Tibial artery (tissue), 4 donors: ENCODE measurements around the gene KCNE2.
"Not testable (repeated sequence)": the region's sequence is repeated elsewhere in the genome, so short reads cannot be mapped to it uniquely, and the experiment has no call there.

Experiments used
- DNase-seq, 2 donors: peaks; one replicate each; pipeline ENCODE4 v3.0.0-alpha.2; 2019
- H3K27ac ChIP-seq, 2 donors: fragments of 200-600 bp; sonication (generic) in 1 of 2; 1 replicate in 1 of 2; 2 replicates in 1 of 2; pipeline ENCODE4 v1.5.1; 2018 to 2019; ENCODE audit warnings: mild to moderate bottlenecking in 1 of 2
- H3K27me3 ChIP-seq, 2 donors: fragments of 200-600 bp; sonication (generic) in 1 of 2; one replicate each; pipeline versions ENCODE4 v1.5.1 to v1.6.0; 2016 to 2019
- H3K36me3 ChIP-seq, 3 donors: fragments of 200-600 bp; sonication (generic) in 2 of 3; one replicate each; pipeline ENCODE4 v1.5.1; 2016 to 2019; ENCODE audit warnings: mild to moderate bottlenecking in 2 of 3
- H3K4me1 ChIP-seq, 4 donors: fragments of 200-600 bp; sonication (generic) in 2 of 4; 1 replicate in 3 of 4; 2 replicates in 1 of 4; pipeline ENCODE4 v1.5.1; 2016 to 2019
- H3K4me3 ChIP-seq, 2 donors: fragments of 200-600 bp; sonication (generic) in 1 of 2; 1 replicate in 1 of 2; 2 replicates in 1 of 2; pipeline ENCODE4 v1.5.1; 2018 to 2019; ENCODE audit warnings: mild to moderate bottlenecking in 2 of 2
- H3K9me3 ChIP-seq, 3 donors: fragments of 200-600 bp; sonication (generic) in 1 of 3; one replicate each; pipeline ENCODE4 v1.5.1; 2016 to 2019
- intact Hi-C: fragments of 100-400 bp; cut with DNase I; formaldehyde crosslinking; loops from one replicate; pipeline ENCODE4 v1.15.0; 2023; ENCODE audit warnings: low total_unique reads
- TF ChIP-seq, protein P1 (sequence below), 2 experiments: fragments of 200-600 bp in 1 of 2; fragments of 450-650 bp in 1 of 2; IDR thresholded peaks; one replicate each; pipeline ENCODE4 v1.5.1; 2017 to 2019; ENCODE audit warnings: antibody characterized with exemption in 2 of 2, mild to moderate bottlenecking in 1 of 2, moderate library complexity in 1 of 2

KCNE2 gene

DNA sequence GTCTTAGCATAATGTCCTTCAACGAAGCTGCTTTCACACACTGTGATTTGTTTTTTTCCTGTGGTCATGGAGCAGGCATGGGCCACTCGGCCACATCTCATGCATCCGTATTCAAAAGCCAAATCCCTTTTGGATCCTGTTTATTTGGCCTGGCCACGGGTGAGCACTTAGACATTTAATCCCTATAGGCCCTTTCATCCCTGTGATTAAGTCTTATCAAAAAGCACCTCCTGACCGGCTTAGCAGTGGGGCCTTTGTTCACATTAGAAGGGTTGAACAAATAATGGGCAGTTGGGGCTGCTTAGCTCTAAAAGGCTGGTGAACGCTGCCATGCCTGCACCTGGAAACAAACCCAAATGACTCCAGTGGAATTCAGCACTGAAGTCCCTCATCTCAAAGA lies 2.0 kb downstream of the KCNE2 start:
- H3K9me3 ChIP-seq, result no peaks in the 10 kb centered on the region
- TF ChIP-seq, protein P1, sequence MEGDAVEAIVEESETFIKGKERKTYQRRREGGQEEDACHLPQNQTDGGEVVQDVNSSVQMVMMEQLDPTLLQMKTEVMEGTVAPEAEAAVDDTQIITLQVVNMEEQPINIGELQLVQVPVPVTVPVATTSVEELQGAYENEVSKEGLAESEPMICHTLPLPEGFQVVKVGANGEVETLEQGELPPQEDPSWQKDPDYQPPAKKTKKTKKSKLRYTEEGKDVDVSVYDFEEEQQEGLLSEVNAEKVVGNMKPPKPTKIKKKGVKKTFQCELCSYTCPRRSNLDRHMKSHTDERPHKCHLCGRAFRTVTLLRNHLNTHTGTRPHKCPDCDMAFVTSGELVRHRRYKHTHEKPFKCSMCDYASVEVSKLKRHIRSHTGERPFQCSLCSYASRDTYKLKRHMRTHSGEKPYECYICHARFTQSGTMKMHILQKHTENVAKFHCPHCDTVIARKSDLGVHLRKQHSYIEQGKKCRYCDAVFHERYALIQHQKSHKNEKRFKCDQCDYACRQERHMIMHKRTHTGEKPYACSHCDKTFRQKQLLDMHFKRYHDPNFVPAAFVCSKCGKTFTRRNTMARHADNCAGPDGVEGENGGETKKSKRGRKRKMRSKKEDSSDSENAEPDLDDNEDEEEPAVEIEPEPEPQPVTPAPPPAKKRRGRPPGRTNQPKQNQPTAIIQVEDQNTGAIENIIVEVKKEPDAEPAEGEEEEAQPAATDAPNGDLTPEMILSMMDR (IDR thresholded peaks at IDR 0.05), result no peak
- H3K27ac ChIP-seq, result no peak overlapping the region
- intact Hi-C loops, result no loop called here
- no peak for DNase-seq
- H3K4me1 ChIP-seq, result peaks cover 0 to 4% (median 0%) of the 10 kb centered on the region in 4 donors
- H3K4me3 ChIP-seq, result no peak overlapping the region
- no peaks in the 10 kb centered on the region for H3K36me3 ChIP-seq
- no peaks in the 10 kb centered on the region for H3K27me3 ChIP-seq

- intact Hi-C loops, result no loop called here
- no peaks in the 10 kb centered on the region for H3K9me3 ChIP-seq
- TF ChIP-seq, protein P1 (IDR thresholded peaks at IDR 0.05), result peak; percentile 48 to 59
- no peak overlapping the region for H3K4me3 ChIP-seq
- no peak overlapping the region for H3K27ac ChIP-seq
- no peaks in the 10 kb centered on the region for H3K36me3 ChIP-seq
- no peaks in the 10 kb centered on the region for H3K27me3 ChIP-seq
- no peaks in the 10 kb centered on the region for H3K4me1 ChIP-seq
- DNase-seq, result peak in 1 of 2 donors; percentile 58
Measured at GRCh38 chr21:34367320-34367935, 3.6 kb downstream of the KCNE2 start.

DNA sequence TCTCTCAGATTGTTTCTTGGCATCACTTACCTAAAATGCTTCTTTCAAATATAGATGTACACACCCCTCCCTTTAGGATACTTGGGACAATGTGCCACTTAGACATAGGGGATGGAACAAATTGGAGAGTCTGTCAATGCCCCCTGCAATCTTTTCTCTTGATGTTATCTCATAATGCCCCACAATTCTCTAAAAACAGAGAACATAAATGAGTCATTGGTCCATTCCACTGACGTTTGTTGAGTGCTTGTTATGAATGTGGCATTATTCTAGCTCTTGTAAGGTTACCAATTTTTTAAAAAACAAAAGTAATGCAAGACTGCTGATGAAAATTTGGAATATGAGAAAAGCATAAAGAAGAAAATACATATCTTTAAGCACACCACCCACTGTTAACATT lies 5.9 kb downstream of the KCNE2 start:
- Histone ChIP-seq H3K36me3 (no peaks in the 10 kb centered on the region), H3K27me3 (no peaks in the 10 kb centered on the region), H3K4me1 (no peaks in the 10 kb centered on the region), H3K4me3 (no peak overlapping the region), H3K9me3 (no peaks in the 10 kb centered on the region), H3K27ac (no peak overlapping the region)
- TF ChIP-seq, protein P1 (IDR thresholded peaks at IDR 0.05), result no peak
- DNase-seq, result no peak
- intact Hi-C loops, result no loop called here

DNA sequence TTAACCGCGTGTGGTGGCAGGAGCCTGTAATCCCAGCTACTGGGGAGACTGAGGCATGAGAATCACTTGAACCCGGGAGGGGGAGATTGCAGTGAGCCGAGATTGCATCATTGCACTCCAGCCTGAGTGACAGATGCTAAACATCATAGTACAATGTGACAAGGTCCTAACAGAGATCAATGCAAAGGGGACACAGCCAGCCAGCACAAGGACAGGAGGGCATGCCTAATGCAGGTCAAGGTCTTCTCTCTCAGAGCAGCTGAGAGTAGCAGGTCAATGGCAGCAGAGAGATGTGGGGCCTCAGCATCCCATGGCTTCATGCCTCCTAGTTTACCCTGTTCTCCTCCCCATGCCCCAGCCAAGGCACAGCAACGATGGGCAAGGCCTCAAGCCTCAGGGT lies 8.5 kb downstream of the KCNE2 start:
- Histone ChIP-seq H3K27me3 (no peaks in the 10 kb centered on the region), H3K36me3 (no peaks in the 10 kb centered on the region), H3K27ac (no peak overlapping the region), H3K4me3 (no peak overlapping the region), H3K9me3 (no peaks in the 10 kb centered on the region), H3K4me1 (no peaks in the 10 kb centered on the region)
- intact Hi-C loops, result no loop called here
- TF ChIP-seq, protein P1 (IDR thresholded peaks at IDR 0.05), result no peak
- DNase-seq, result no peak

- H3K4me1 ChIP-seq, H3K36me3 ChIP-seq, H3K4me3 ChIP-seq, H3K27me3 ChIP-seq, H3K27ac ChIP-seq, DNase-seq, intact Hi-C loops, H3K9me3 ChIP-seq: not testable (repeated sequence)
Measured at GRCh38 chr21:34374462-34374861, 10.7 kb downstream of the KCNE2 start.

GRCh38 chr21:34374940-34375618 lies 11.3 kb downstream of the KCNE2 start, which contains the start of gene SMIM11:
Gene SMIM11 (plus strand): TSS chr21:34375507. CDS start chr21:34379505, 3,998 bp downstream.
- H3K27me3 ChIP-seq, H3K4me3 ChIP-seq, H3K9me3 ChIP-seq, H3K4me1 ChIP-seq, H3K27ac ChIP-seq, DNase-seq, intact Hi-C loops, H3K36me3 ChIP-seq: not testable (repeated sequence)

DNA sequence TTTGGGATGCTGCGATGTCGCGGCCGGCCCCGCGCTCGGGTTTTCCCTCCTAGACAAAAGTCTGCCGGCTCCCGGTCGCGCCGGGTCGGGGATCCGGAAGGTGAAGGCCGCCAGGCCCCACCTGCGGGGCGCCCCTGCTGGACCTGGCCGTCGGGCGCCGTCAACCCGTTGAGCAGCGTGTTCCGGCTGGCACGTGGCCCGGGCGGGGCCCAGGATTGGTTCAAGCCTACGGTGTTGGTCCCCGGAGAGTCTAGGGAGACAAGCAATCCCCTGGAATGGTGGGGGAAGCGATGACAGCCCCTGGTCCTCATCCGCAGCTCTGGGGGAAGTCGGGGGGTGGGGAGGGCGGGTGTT lies 11.8 kb downstream of the KCNE2 start:
- H3K27me3 ChIP-seq, H3K4me3 ChIP-seq, H3K27ac ChIP-seq, H3K36me3 ChIP-seq, DNase-seq, H3K9me3 ChIP-seq, H3K4me1 ChIP-seq, intact Hi-C loops: not testable (repeated sequence)

DNA sequence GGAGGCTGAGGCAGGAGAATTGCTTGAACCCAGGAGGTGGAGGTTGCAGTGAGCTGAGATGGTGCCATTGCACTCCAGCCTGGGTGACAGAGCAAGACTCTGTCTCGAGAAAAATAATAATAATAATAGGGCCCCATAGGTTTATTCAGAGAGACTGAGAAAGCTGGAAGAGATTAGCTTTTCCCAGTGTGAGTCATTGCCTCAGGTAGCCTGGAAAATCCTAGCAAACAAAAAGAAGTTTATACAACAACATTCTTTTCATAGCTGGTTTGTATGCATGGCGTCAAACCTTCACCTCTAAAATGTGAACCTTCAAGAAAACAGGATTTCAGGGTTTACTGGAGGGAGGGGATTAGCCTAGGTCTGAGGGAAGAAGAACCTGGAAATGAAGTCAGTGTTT lies 19.3 kb downstream of the KCNE2 start:
- H3K27me3 ChIP-seq, H3K9me3 ChIP-seq, H3K4me1 ChIP-seq, H3K4me3 ChIP-seq, H3K27ac ChIP-seq, DNase-seq, intact Hi-C loops, H3K36me3 ChIP-seq: not testable (repeated sequence)

DNA sequence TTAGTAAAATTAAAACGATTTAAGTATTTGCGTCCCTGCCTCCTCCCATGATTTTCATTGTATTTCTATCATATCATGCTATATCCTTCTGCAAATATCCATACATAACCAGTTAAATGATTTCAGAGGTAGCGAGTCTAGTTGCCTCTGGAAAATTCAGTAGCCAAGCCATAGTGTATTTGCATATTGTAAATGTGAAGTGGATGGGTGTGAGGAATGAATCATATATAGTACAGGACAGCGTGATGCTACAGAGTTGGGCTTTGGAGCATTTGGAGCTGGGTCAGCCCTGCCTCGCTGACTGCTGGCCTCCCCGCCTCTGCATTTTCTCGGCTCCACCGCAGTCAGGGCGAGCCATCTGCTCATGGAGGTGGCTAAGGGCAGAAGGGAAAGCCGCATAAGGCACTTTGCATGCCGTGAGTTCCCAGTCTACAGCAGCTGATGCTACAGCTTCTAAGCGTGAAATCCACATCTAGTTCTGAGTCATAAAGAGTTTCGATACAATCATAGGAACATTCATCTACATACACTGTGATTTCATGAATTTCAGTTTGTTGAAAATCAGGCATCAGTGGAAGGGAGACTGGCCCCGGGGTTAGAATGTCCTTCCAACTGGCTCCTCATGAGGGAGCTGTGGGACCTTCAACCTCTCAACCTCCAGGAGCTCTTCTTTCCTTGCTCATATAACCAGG lies 20.1 kb downstream of the KCNE2 start:
- H3K4me1 ChIP-seq, DNase-seq, H3K9me3 ChIP-seq, intact Hi-C loops, H3K4me3 ChIP-seq, H3K36me3 ChIP-seq, H3K27ac ChIP-seq, H3K27me3 ChIP-seq: not testable (repeated sequence)

GRCh38 chr21:34400522-34400921 lies 36.7 kb downstream of the KCNE2 start:
- intact Hi-C loops, H3K27ac ChIP-seq, H3K4me3 ChIP-seq, H3K27me3 ChIP-seq, H3K36me3 ChIP-seq, DNase-seq, H3K9me3 ChIP-seq, H3K4me1 ChIP-seq: not testable (repeated sequence)
